ENCODE measurements around the gene LAS1L.
A peak's percentile ranks its signal among the peaks of the same experiment; 100 is the strongest.
"Not testable (repeated sequence)": the region's sequence is repeated elsewhere in the genome, so short reads cannot be mapped to it uniquely, and the experiment has no call there.

The LAS1L gene

GRCh38 chrX:65534450-65535292 lies at the start of gene LAS1L:
TSS of gene LAS1L (minus strand) at chrX:65534787. CDS start at chrX:65534715, 72 bp downstream.
- DNase-seq (ENCODE audit: low read depth): peak; percentile 90

- no peak for DNase-seq (ENCODE audit: low read depth)
Measured at GRCh38 chrX:65582450-65583082, 48.0 kb upstream of the LAS1L start.

- DNase-seq (ENCODE audit: low read depth): peak; percentile 31
Measured at GRCh38 chrX:65581661-65582339, 47.2 kb upstream of the LAS1L start.

GRCh38 chrX:65578346-65578745 lies 43.8 kb upstream of the LAS1L start:
- DNase-seq (ENCODE audit: low read depth): no peak

GRCh38 chrX:65576160-65576559 lies 41.6 kb upstream of the LAS1L start:
- no peak for DNase-seq (ENCODE audit: low read depth)

- DNase-seq (ENCODE audit: low read depth): no peak
Measured at GRCh38 chrX:65575022-65575421, 40.4 kb upstream of the LAS1L start.

GRCh38 chrX:65574356-65574755 lies 39.8 kb upstream of the LAS1L start:
- no peak for DNase-seq (ENCODE audit: low read depth)

- no peak for DNase-seq (ENCODE audit: low read depth)
Measured at GRCh38 chrX:65572971-65573370, 38.4 kb upstream of the LAS1L start.

- not testable (repeated sequence) for DNase-seq (ENCODE audit: low read depth)
Measured at GRCh38 chrX:65562850-65563249, 28.3 kb upstream of the LAS1L start.

GRCh38 chrX:65551489-65552339 lies 17.1 kb upstream of the LAS1L start:
- no peak for DNase-seq (ENCODE audit: low read depth)

GRCh38 chrX:65551086-65551485 lies 16.5 kb upstream of the LAS1L start:
- DNase-seq (ENCODE audit: low read depth): no peak

GRCh38 chrX:65545456-65545855 lies 10.9 kb upstream of the LAS1L start:
- DNase-seq (ENCODE audit: low read depth): no peak

- DNase-seq (ENCODE audit: low read depth): no peak
Measured at GRCh38 chrX:65537229-65537628, 2.6 kb upstream of the LAS1L start.

GRCh38 chrX:65536291-65536690 lies 1.7 kb upstream of the LAS1L start:
- no peak for DNase-seq (ENCODE audit: low read depth)

- DNase-seq (ENCODE audit: low read depth): no peak
Measured at GRCh38 chrX:65532016-65532415, 2.6 kb downstream of the LAS1L start.

- DNase-seq (ENCODE audit: low read depth): no peak
Measured at GRCh38 chrX:65528705-65529340, 5.8 kb downstream of the LAS1L start.

GRCh38 chrX:65528293-65528692 lies 6.3 kb downstream of the LAS1L start:
- no peak for DNase-seq (ENCODE audit: low read depth)

- no peak for DNase-seq (ENCODE audit: low read depth)
Measured at GRCh38 chrX:65524139-65524538, 10.4 kb downstream of the LAS1L start.

- DNase-seq (ENCODE audit: low read depth): no peak
Measured at GRCh38 chrX:65522739-65523372, 11.7 kb downstream of the LAS1L start.

- DNase-seq (ENCODE audit: low read depth): not testable (repeated sequence)
Measured at GRCh38 chrX:65519530-65519929, 15.1 kb downstream of the LAS1L start.

- not testable (repeated sequence) for DNase-seq (ENCODE audit: low read depth)
Measured at GRCh38 chrX:65518980-65519379, 15.6 kb downstream of the LAS1L start.
